Activated CD4-positive, alpha-beta memory T cell treated with anti-CD3 and anti-CD28 coated beads, Interleukin-2, amount 10 ng/mL, durations not matched to agents 7 days and 5 days (primary cell): ENCODE measurements around the gene SOX6. TPM values are rescaled to one million over a fixed set of nuclear protein-coding genes. Genes with fewer than 3 reads are reported as not detected.

Experiments
- CTCF ChIA-PET: fragments of 350-600 bp; sonication (Branson Sonifier 250); formaldehyde crosslinking; loops from one replicate; lab custom pipeline; 2021; ENCODE audit warnings: antibody characterized with exemption, inconsistent platforms; lab: Charles Lee
- POLR2A ChIA-PET: fragments of 350-600 bp; sonication (Branson Sonifier 250); formaldehyde crosslinking; loops from one replicate; lab custom pipeline; 2021; ENCODE audit warnings: antibody characterized with exemption; lab: Charles Lee
- DNase-seq: peaks from one replicate; pipeline ENCODE4 v3.0.0-alpha.2; 2020
- H3K27ac Mint-ChIP-seq: one replicate; pipeline ENCODE4 v1.8.0; 2021; ENCODE audit warnings: mild to moderate bottlenecking, mixed read lengths
- H3K27me3 Mint-ChIP-seq: one replicate; pipeline ENCODE4 v1.8.0; 2021; ENCODE audit warnings: mixed read lengths
- H3K36me3 Mint-ChIP-seq: one replicate; pipeline ENCODE4 v1.8.0; 2021; ENCODE audit warnings: low read depth, mixed read lengths
- H3K4me1 Mint-ChIP-seq: one replicate; pipeline ENCODE4 v1.8.0; 2021; ENCODE audit warnings: mixed read lengths
- H3K4me3 Mint-ChIP-seq: one replicate; pipeline ENCODE4 v1.8.0; 2021; ENCODE audit warnings: mild to moderate bottlenecking, mixed read lengths
- H3K9me3 Mint-ChIP-seq: one replicate; pipeline ENCODE4 v1.8.0; 2021; ENCODE audit warnings: mixed read lengths
- total RNA-seq, 2 experiments: library from RNA; stranded (reverse); gene quantifications; one replicate each; pipeline ENCODE4 v1.2.3, GENCODE V29; 2021

SOX6 gene
- total RNA-seq, 2 experiments from 2014 or later = not detected

- no peaks in the 10 kb centered on the region for H3K36me3 Mint-ChIP-seq
- no peak overlapping the region for H3K27ac Mint-ChIP-seq
- H3K9me3 Mint-ChIP-seq = peaks cover 6% of the 10 kb centered on the region
- POLR2A ChIA-PET = no interaction called here
- no peaks in the 10 kb centered on the region for H3K4me1 Mint-ChIP-seq
- CTCF ChIA-PET = no interaction called here
- H3K27me3 Mint-ChIP-seq = no peaks in the 10 kb centered on the region
- H3K4me3 Mint-ChIP-seq = no peak overlapping the region
- DNase-seq = no peak
These were observed 59.0 kb downstream of the SOX6 start for GRCh38 chr11:16297332-16297731.

GRCh38 chr11:16296273-16296672 lies 60.1 kb downstream of the SOX6 start:
- ChIA-PET CTCF (no interaction called here), POLR2A (no interaction called here)
- Mint-ChIP-seq H3K4me3 (no peak overlapping the region), H3K9me3 (peaks cover 6% of the 10 kb centered on the region), H3K36me3 (no peaks in the 10 kb centered on the region), H3K27me3 (no peaks in the 10 kb centered on the region), H3K4me1 (no peaks in the 10 kb centered on the region), H3K27ac (no peak overlapping the region)
- DNase-seq = no peak

- Mint-ChIP-seq H3K27ac (no peak overlapping the region), H3K9me3 (peaks cover 6% of the 10 kb centered on the region), H3K4me1 (no peaks in the 10 kb centered on the region), H3K36me3 (no peaks in the 10 kb centered on the region), H3K27me3 (no peaks in the 10 kb centered on the region), H3K4me3 (no peak overlapping the region)
- ChIA-PET POLR2A (no interaction called here), CTCF (no interaction called here)
- DNase-seq = no peak
These were observed 60.8 kb downstream of the SOX6 start for GRCh38 chr11:16295592-16295991.

- Mint-ChIP-seq H3K27me3 (no peaks in the 10 kb centered on the region), H3K4me1 (no peaks in the 10 kb centered on the region), H3K4me3 (no peak overlapping the region), H3K36me3 (no peaks in the 10 kb centered on the region), H3K9me3 (peaks cover 10% of the 10 kb centered on the region), H3K27ac (no peak overlapping the region)
- ChIA-PET CTCF (no interaction called here), POLR2A (no interaction called here)
- no peak for DNase-seq
These were observed 63.1 kb downstream of the SOX6 start for GRCh38 chr11:16293204-16293681.

GRCh38 chr11:16292167-16292859 lies 64.0 kb downstream of the SOX6 start:
- Mint-ChIP-seq H3K4me1 (no peaks in the 10 kb centered on the region), H3K4me3 (no peak overlapping the region), H3K36me3 (no peaks in the 10 kb centered on the region), H3K27ac (no peak overlapping the region), H3K27me3 (no peaks in the 10 kb centered on the region), H3K9me3 (peaks cover 8% of the 10 kb centered on the region)
- no peak for DNase-seq
- CTCF ChIA-PET = no interaction called here
- POLR2A ChIA-PET = no interaction called here

GRCh38 chr11:16291729-16292128 lies 64.6 kb downstream of the SOX6 start:
- no peaks in the 10 kb centered on the region for H3K4me1 Mint-ChIP-seq
- no peaks in the 10 kb centered on the region for H3K36me3 Mint-ChIP-seq
- DNase-seq = no peak
- H3K9me3 Mint-ChIP-seq = peaks cover 8% of the 10 kb centered on the region
- no peak overlapping the region for H3K4me3 Mint-ChIP-seq
- no peak overlapping the region for H3K27ac Mint-ChIP-seq
- ChIA-PET POLR2A (no interaction called here), CTCF (no interaction called here)
- no peaks in the 10 kb centered on the region for H3K27me3 Mint-ChIP-seq

- DNase-seq = no peak
- Mint-ChIP-seq H3K4me1 (no peaks in the 10 kb centered on the region), H3K27ac (no peak overlapping the region), H3K36me3 (no peaks in the 10 kb centered on the region), H3K4me3 (no peak overlapping the region), H3K9me3 (peaks cover 8% of the 10 kb centered on the region), H3K27me3 (no peaks in the 10 kb centered on the region)
- ChIA-PET CTCF (no interaction called here), POLR2A (no interaction called here)
These were observed 66.8 kb downstream of the SOX6 start for GRCh38 chr11:16289541-16289940.

GRCh38 chr11:16287630-16288280 lies 68.6 kb downstream of the SOX6 start:
- Mint-ChIP-seq H3K27ac (no peak overlapping the region), H3K36me3 (no peaks in the 10 kb centered on the region), H3K27me3 (no peaks in the 10 kb centered on the region), H3K4me1 (no peaks in the 10 kb centered on the region), H3K4me3 (no peak overlapping the region), H3K9me3 (peaks cover 8% of the 10 kb centered on the region)
- DNase-seq = no peak
- ChIA-PET CTCF (no interaction called here), POLR2A (no interaction called here)

- Mint-ChIP-seq H3K9me3 (peaks cover 8% of the 10 kb centered on the region), H3K4me3 (no peak overlapping the region), H3K4me1 (no peaks in the 10 kb centered on the region), H3K27me3 (no peaks in the 10 kb centered on the region), H3K36me3 (no peaks in the 10 kb centered on the region), H3K27ac (no peak overlapping the region)
- DNase-seq = no peak
- ChIA-PET CTCF (no interaction called here), POLR2A (no interaction called here)
These were observed 70.3 kb downstream of the SOX6 start for GRCh38 chr11:16286095-16286494.

GRCh38 chr11:16280256-16280682 lies 76.1 kb downstream of the SOX6 start:
- Mint-ChIP-seq H3K36me3 (no peaks in the 10 kb centered on the region), H3K4me3 (no peak overlapping the region), H3K4me1 (no peaks in the 10 kb centered on the region), H3K27ac (no peak overlapping the region), H3K9me3 (peaks cover 2% of the 10 kb centered on the region), H3K27me3 (no peaks in the 10 kb centered on the region)
- POLR2A ChIA-PET = no interaction called here
- CTCF ChIA-PET = no interaction called here
- DNase-seq = no peak

- CTCF ChIA-PET = no interaction called here
- no peak overlapping the region for H3K27ac Mint-ChIP-seq
- POLR2A ChIA-PET = no interaction called here
These were observed 76.8 kb downstream of the SOX6 start for GRCh38 chr11:16279524-16279923.

GRCh38 chr11:16278979-16279378 lies 77.4 kb downstream of the SOX6 start:
- ChIA-PET POLR2A (no interaction called here), CTCF (no interaction called here)
- no peak overlapping the region for H3K27ac Mint-ChIP-seq
- no peaks in the 10 kb centered on the region for H3K4me1 Mint-ChIP-seq
- H3K9me3 Mint-ChIP-seq = peaks cover 2% of the 10 kb centered on the region
- H3K36me3 Mint-ChIP-seq = no peaks in the 10 kb centered on the region
- H3K27me3 Mint-ChIP-seq = no peaks in the 10 kb centered on the region
- H3K4me3 Mint-ChIP-seq = no peak overlapping the region
- DNase-seq = no peak

More at GRCh38 chr11:16279524-16279923, 76.8 kb downstream of the SOX6 start:
- no peaks in the 10 kb centered on the region for H3K27me3 Mint-ChIP-seq
- H3K4me1 Mint-ChIP-seq = no peaks in the 10 kb centered on the region
- peaks cover 2% of the 10 kb centered on the region for H3K9me3 Mint-ChIP-seq
- DNase-seq = no peak
- H3K4me3 Mint-ChIP-seq = no peak overlapping the region
- H3K36me3 Mint-ChIP-seq = no peaks in the 10 kb centered on the region

- Mint-ChIP-seq H3K4me3 (no peak overlapping the region), H3K27me3 (no peaks in the 10 kb centered on the region)
These were observed 78.1 kb downstream of the SOX6 start for GRCh38 chr11:16278273-16278672.

GRCh38 chr11:16276251-16276650 lies 80.1 kb downstream of the SOX6 start:
- Mint-ChIP-seq H3K27ac (no peak overlapping the region), H3K4me3 (no peak overlapping the region), H3K4me1 (no peaks in the 10 kb centered on the region), H3K36me3 (no peaks in the 10 kb centered on the region), H3K27me3 (no peaks in the 10 kb centered on the region), H3K9me3 (peaks cover 3% of the 10 kb centered on the region)
- DNase-seq = no peak
- POLR2A ChIA-PET = no interaction called here
- CTCF ChIA-PET = no interaction called here

More at GRCh38 chr11:16278273-16278672, 78.1 kb downstream of the SOX6 start:
- no peaks in the 10 kb centered on the region for H3K4me1 Mint-ChIP-seq
- H3K9me3 Mint-ChIP-seq = peaks cover 2% of the 10 kb centered on the region
- no peak overlapping the region for H3K27ac Mint-ChIP-seq
- no peaks in the 10 kb centered on the region for H3K36me3 Mint-ChIP-seq
- CTCF ChIA-PET = no interaction called here
- POLR2A ChIA-PET = no interaction called here
- DNase-seq = no peak
